Neuronal stem cell (in vitro differentiated cells): ENCODE results near the gene OR51G2.

Experiments used
- DNase-seq: peaks from one replicate; pipeline ENCODE4 v3.0.0-alpha.2; 2013; ENCODE audit warnings: low spot score
- H2AFZ ChIP-seq: one replicate; pipeline ENCODE4 v1.6.1; 2013; ENCODE audit warnings: mild to moderate bottlenecking, low read length, inconsistent platforms
- H2AK5ac ChIP-seq: 2 replicates; pipeline ENCODE4 v1.6.1; 2013; ENCODE audit warnings: low read depth, mild to moderate bottlenecking, inconsistent platforms, low read length, moderate library complexity, mixed read lengths
- H2BK120ac ChIP-seq: 2 replicates; pipeline ENCODE4 v1.6.1; 2013; ENCODE audit warnings: low read depth, mild to moderate bottlenecking, inconsistent platforms, low read length, moderate library complexity, mixed read lengths
- H2BK12ac ChIP-seq: one replicate; pipeline ENCODE4 v1.6.1; 2013; ENCODE audit warnings: low read length, inconsistent platforms
- H2BK15ac ChIP-seq: 2 replicates; pipeline ENCODE4 v1.6.1; 2013; ENCODE audit warnings: mild to moderate bottlenecking, low read length, inconsistent platforms, mixed read lengths
- H2BK5ac ChIP-seq: one replicate; pipeline ENCODE4 v1.6.1; 2013; ENCODE audit warnings: inconsistent platforms, mild to moderate bottlenecking, low read length, moderate library complexity
- H3K14ac ChIP-seq: one replicate; pipeline ENCODE4 v1.6.1; 2013; ENCODE audit warnings: low read length, inconsistent platforms
- H3K18ac ChIP-seq: 2 replicates; pipeline ENCODE4 v1.6.1; 2013; ENCODE audit warnings: low read length, inconsistent platforms
- H3K23ac ChIP-seq: 2 replicates; pipeline ENCODE4 v1.6.1; 2013; ENCODE audit warnings: low read depth, mild to moderate bottlenecking, mixed read lengths, low read length, inconsistent platforms; ENCODE audit not compliant: poor library complexity
- H3K27ac ChIP-seq: replicated peaks from 3 replicates; pipeline ENCODE4 v1.5.1; 2013; ENCODE audit warnings: low read length, inconsistent platforms
- H3K27me3 ChIP-seq, 3 experiments: 2 replicates each; pipeline ENCODE4 v1.6.1; 2013; ENCODE audit warnings: low read length in 3 of 3, mild to moderate bottlenecking in 2 of 3, inconsistent platforms in 1 of 3, low read depth in 1 of 3, mixed read lengths in 1 of 3, moderate library complexity in 1 of 3; ENCODE audit not compliant: control insufficient read depth in 3 of 3, insufficient read depth in 3 of 3
- H3K36me3 ChIP-seq, 2 donors: replicated peaks in 1 of 2; 2 replicates each; pipeline ENCODE4 v1.6.1; 2013; ENCODE audit warnings: low read length in 2 of 2; ENCODE audit not compliant: control insufficient read depth in 2 of 2, insufficient read depth in 2 of 2
- H3K4ac ChIP-seq: 2 replicates; pipeline ENCODE4 v1.6.1; 2013; ENCODE audit warnings: inconsistent platforms, mild to moderate bottlenecking, low read length, moderate library complexity
- H3K4me1 ChIP-seq, 2 donors: 1 replicate in 1 of 2; 2 replicates in 1 of 2; pipeline ENCODE4 v1.6.1; 2013; ENCODE audit warnings: low read length in 2 of 2, low read depth in 1 of 2; ENCODE audit not compliant: control insufficient read depth in 2 of 2, insufficient read depth in 1 of 2
- H3K4me2 ChIP-seq: one replicate; pipeline ENCODE4 v1.6.1; 2013; ENCODE audit warnings: mild to moderate bottlenecking, low read length, inconsistent platforms; ENCODE audit not compliant: insufficient read depth, poor library complexity, severe bottlenecking
- H3K4me3 ChIP-seq, 2 donors: 2 replicates each; pipeline ENCODE4 v1.5.1; 2013; ENCODE audit warnings: low read length in 2 of 2, mild to moderate bottlenecking in 2 of 2, inconsistent platforms in 1 of 2, moderate library complexity in 1 of 2
- H3K79me1 ChIP-seq: one replicate; pipeline ENCODE4 v1.6.1; 2013; ENCODE audit warnings: low read depth, mild to moderate bottlenecking, inconsistent platforms, low read length, moderate library complexity
- H3K9ac ChIP-seq: one replicate; pipeline ENCODE4 v1.6.1; 2013; ENCODE audit warnings: mild to moderate bottlenecking, low read depth, low read length, inconsistent platforms; ENCODE audit not compliant: poor library complexity
- H3K9me3 ChIP-seq, 2 donors: replicated peaks in 1 of 2; 2 replicates each; pipeline versions ENCODE3 to v1.6.1; 2013; ENCODE audit warnings: low read length in 2 of 2, mild to moderate bottlenecking in 2 of 2, inconsistent platforms in 1 of 2, low read depth in 1 of 2, mixed read lengths in 1 of 2, moderate library complexity in 1 of 2; ENCODE audit not compliant: control insufficient read depth in 2 of 2, insufficient read depth in 1 of 2
- H4K8ac ChIP-seq: one replicate; pipeline ENCODE4 v1.6.1; 2013; ENCODE audit warnings: low read depth, mild to moderate bottlenecking, inconsistent platforms, low read length, moderate library complexity
- H4K91ac ChIP-seq: one replicate; pipeline ENCODE4 v1.6.1; 2013; ENCODE audit warnings: low read length, low read depth, mild to moderate bottlenecking, inconsistent platforms; ENCODE audit not compliant: poor library complexity
- WGBS, 2 donors: extraction: QIAGEN DNeasy Blood & Tissue Kit; methylation state at CpG; one replicate each; pipeline ENCODE4 v1.1.7; 2013; ENCODE audit warnings: missing lambda C conversion rate in 2 of 2, mixed read lengths in 1 of 2; ENCODE audit not compliant: insufficient read length in 2 of 2, insufficient replicate concordance in 1 of 2; ENCODE audit errors: extremely low coverage in 2 of 2; 5-methylcytosine and 5-hydroxymethylcytosine counted together

Gene OR51G2

GRCh38 chr11:4887591-4887990 lies 31.6 kb downstream of the OR51G2 start:
- Histone ChIP-seq H3K14ac (no peak overlapping the region), H2BK5ac (no peak overlapping the region), H3K4me1 (no peaks in the 10 kb centered on the region), H4K91ac (no peak overlapping the region), H2AK5ac (no peak overlapping the region), H3K18ac (no peak overlapping the region), H3K27me3 (no peaks in the 10 kb centered on the region), H3K4ac (no peak overlapping the region), H3K9ac (no peak overlapping the region), H2BK120ac (no peak overlapping the region), H4K8ac (no peak overlapping the region), H3K9me3 (no peaks in the 10 kb centered on the region), H2AFZ (no peak overlapping the region), H3K4me3 (no peak overlapping the region), H3K23ac (no peak overlapping the region), H3K36me3 (no peaks in the 10 kb centered on the region), H3K79me1 (no peaks in the 10 kb centered on the region), H2BK15ac (no peak overlapping the region), H3K27ac (no peak overlapping the region), H2BK12ac (no peak overlapping the region), H3K4me2 (no peak overlapping the region)
- no CpG with 5 or more reads among the region's 1 CpG for WGBS, 2 donors
- DNase-seq: no peak

GRCh38 chr11:4886186-4886585 lies 33.0 kb downstream of the OR51G2 start:
- no peaks in the 10 kb centered on the region for H3K9me3 ChIP-seq
- H4K91ac ChIP-seq: no peak overlapping the region
- H3K36me3 ChIP-seq: no peaks in the 10 kb centered on the region
- no peaks in the 10 kb centered on the region for H3K79me1 ChIP-seq
- H3K18ac ChIP-seq: no peak overlapping the region
- H3K4me2 ChIP-seq: no peak overlapping the region
- no CpG with 5 or more reads among the region's 3 CpGs for WGBS, 2 donors
- DNase-seq: no peak
- H3K27me3 ChIP-seq: no peaks in the 10 kb centered on the region
- H2BK12ac ChIP-seq: no peak overlapping the region
- no peak overlapping the region for H3K4me3 ChIP-seq
- no peak overlapping the region for H3K14ac ChIP-seq
- no peak overlapping the region for H2BK5ac ChIP-seq
- H2BK120ac ChIP-seq: no peak overlapping the region
- no peak overlapping the region for H3K23ac ChIP-seq
- H3K27ac ChIP-seq: no peak overlapping the region
- H3K9ac ChIP-seq: no peak overlapping the region
- H3K4ac ChIP-seq: no peak overlapping the region
- H4K8ac ChIP-seq: no peak overlapping the region
- H3K4me1 ChIP-seq: no peaks in the 10 kb centered on the region
- H2AK5ac ChIP-seq: no peak overlapping the region
- H2AFZ ChIP-seq: no peak overlapping the region
- no peak overlapping the region for H2BK15ac ChIP-seq

GRCh38 chr11:4884361-4884760 lies 34.8 kb downstream of the OR51G2 start:
- no peaks in the 10 kb centered on the region for H3K79me1 ChIP-seq
- no peak overlapping the region for H3K9ac ChIP-seq
- no peak overlapping the region for H2BK12ac ChIP-seq
- no peak overlapping the region for H3K4me2 ChIP-seq
- no peak overlapping the region for H3K14ac ChIP-seq
- WGBS, 2 donors: no CpG with 5 or more reads among the region's 3 CpGs
- no peak overlapping the region for H4K91ac ChIP-seq
- no peaks in the 10 kb centered on the region for H3K27me3 ChIP-seq
- no peaks in the 10 kb centered on the region for H3K36me3 ChIP-seq
- no peak overlapping the region for H2AFZ ChIP-seq
- DNase-seq: no peak
- H4K8ac ChIP-seq: no peak overlapping the region
- no peak overlapping the region for H3K18ac ChIP-seq
- H3K4me3 ChIP-seq: no peak overlapping the region
- no peak overlapping the region for H2BK120ac ChIP-seq
- H2BK5ac ChIP-seq: no peak overlapping the region
- H3K4me1 ChIP-seq: no peaks in the 10 kb centered on the region
- no peak overlapping the region for H3K23ac ChIP-seq
- H3K27ac ChIP-seq: no peak overlapping the region
- H2BK15ac ChIP-seq: no peak overlapping the region
- H2AK5ac ChIP-seq: no peak overlapping the region
- H3K9me3 ChIP-seq: no peaks in the 10 kb centered on the region
- no peak overlapping the region for H3K4ac ChIP-seq

- no peaks in the 10 kb centered on the region for H3K4me1 ChIP-seq
- no peak overlapping the region for H3K18ac ChIP-seq
- no peak overlapping the region for H3K27ac ChIP-seq
These were observed 36.6 kb downstream of the OR51G2 start for GRCh38 chr11:4882543-4882942.

More at GRCh38 chr11:4882543-4882942, 36.6 kb downstream of the OR51G2 start:
- H3K36me3 ChIP-seq: no peaks in the 10 kb centered on the region
- H2BK120ac ChIP-seq: no peak overlapping the region
- no peak overlapping the region for H4K8ac ChIP-seq
- peak overlapping the region in 1 of 2 donors; percentile 2 for H3K4me3 ChIP-seq
- no peak overlapping the region for H3K4ac ChIP-seq
- H3K79me1 ChIP-seq: no peaks in the 10 kb centered on the region
- H3K9ac ChIP-seq: no peak overlapping the region
- DNase-seq: no peak
- no peak overlapping the region for H3K4me2 ChIP-seq
- no peak overlapping the region for H2AFZ ChIP-seq
- H2BK5ac ChIP-seq: no peak overlapping the region
- no peak overlapping the region for H2AK5ac ChIP-seq
- H3K14ac ChIP-seq: no peak overlapping the region
- no peak overlapping the region for H2BK15ac ChIP-seq
- WGBS, 2 donors: no CpG with 5 or more reads among the region's 5 CpGs
- H3K27me3 ChIP-seq: no peaks in the 10 kb centered on the region
- H2BK12ac ChIP-seq: no peak overlapping the region
- H3K9me3 ChIP-seq: no peaks in the 10 kb centered on the region
- no peak overlapping the region for H4K91ac ChIP-seq
- H3K23ac ChIP-seq: no peak overlapping the region
